IPS-20b (cell line): Measurements from ENCODE around the gene IL17B.

Source experiments
- H3K27ac ChIP-seq: one replicate; pipeline ENCODE4 v1.5.1; 2013; ENCODE audit warnings: low read length
- H3K27me3 ChIP-seq: 2 replicates; pipeline ENCODE4 v1.6.1; 2013; ENCODE audit warnings: mild to moderate bottlenecking, low read length, inconsistent platforms; ENCODE audit not compliant: insufficient read depth
- H3K36me3 ChIP-seq: 2 replicates; pipeline ENCODE4 v1.6.1; 2013; ENCODE audit warnings: low read depth, mild to moderate bottlenecking, inconsistent platforms, low read length, moderate library complexity; ENCODE audit not compliant: insufficient read depth
- H3K4me1 ChIP-seq: 2 replicates; pipeline ENCODE4 v1.6.1; 2013; ENCODE audit warnings: mild to moderate bottlenecking, control low read depth, inconsistent platforms, low read length, moderate library complexity; ENCODE audit not compliant: insufficient read depth
- H3K4me3 ChIP-seq: 2 replicates; pipeline ENCODE4 v1.5.1; 2013; ENCODE audit warnings: mild to moderate bottlenecking, low read length, inconsistent platforms
- H3K9ac ChIP-seq: 2 replicates; pipeline ENCODE4 v1.6.1; 2013; ENCODE audit warnings: low read depth, mild to moderate bottlenecking, inconsistent platforms, low read length, moderate library complexity
- H3K9me3 ChIP-seq: 2 replicates; pipeline ENCODE4 v1.6.1; 2013; ENCODE audit warnings: mild to moderate bottlenecking, low read depth, low read length, inconsistent platforms; ENCODE audit not compliant: insufficient read depth

Gene IL17B

DNA sequence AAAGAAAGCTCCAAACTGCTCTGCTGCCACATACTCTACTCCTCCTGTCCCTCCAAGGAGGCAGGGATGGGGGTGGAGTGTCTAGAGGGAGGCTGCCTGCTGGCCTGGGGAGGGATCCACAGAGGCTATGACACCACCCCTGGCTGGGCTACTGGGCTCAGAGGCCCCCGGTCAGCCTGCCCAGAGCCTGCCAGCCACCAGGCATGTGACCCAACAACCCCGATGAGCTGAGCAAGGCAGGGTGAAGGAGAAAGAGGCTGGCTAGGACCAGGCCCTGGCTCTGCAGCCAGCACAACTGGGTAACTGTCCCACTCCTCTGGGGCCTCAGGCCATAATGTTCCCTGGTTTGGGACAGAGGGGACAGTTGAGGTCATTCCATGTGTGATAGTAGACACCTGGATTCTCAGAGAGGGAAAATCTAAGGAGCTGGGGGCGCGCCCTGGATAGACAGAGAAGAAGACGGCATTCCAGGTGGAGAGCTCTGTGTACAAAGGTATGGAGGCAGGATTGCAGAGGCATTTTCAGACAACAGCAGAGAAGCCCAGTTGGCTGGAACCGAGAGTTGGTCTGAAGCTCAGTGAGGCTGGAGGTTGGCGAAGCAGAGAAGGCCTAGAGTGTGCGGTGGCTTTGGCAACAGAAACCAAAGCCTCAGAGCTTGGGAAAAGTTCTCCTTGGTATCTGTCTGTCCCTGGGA lies 33.8 kb upstream of the IL17B start:
- H3K4me3 ChIP-seq: no peak overlapping the region
- no peaks in the 10 kb centered on the region for H3K36me3 ChIP-seq
- H3K9me3 ChIP-seq: no peaks in the 10 kb centered on the region
- H3K27me3 ChIP-seq: no peaks in the 10 kb centered on the region
- H3K4me1 ChIP-seq: peaks cover 9% of the 10 kb centered on the region; the same call in 1 of the 2 replicates
- H3K9ac ChIP-seq: no peak overlapping the region
- H3K27ac ChIP-seq: no peak overlapping the region

DNA sequence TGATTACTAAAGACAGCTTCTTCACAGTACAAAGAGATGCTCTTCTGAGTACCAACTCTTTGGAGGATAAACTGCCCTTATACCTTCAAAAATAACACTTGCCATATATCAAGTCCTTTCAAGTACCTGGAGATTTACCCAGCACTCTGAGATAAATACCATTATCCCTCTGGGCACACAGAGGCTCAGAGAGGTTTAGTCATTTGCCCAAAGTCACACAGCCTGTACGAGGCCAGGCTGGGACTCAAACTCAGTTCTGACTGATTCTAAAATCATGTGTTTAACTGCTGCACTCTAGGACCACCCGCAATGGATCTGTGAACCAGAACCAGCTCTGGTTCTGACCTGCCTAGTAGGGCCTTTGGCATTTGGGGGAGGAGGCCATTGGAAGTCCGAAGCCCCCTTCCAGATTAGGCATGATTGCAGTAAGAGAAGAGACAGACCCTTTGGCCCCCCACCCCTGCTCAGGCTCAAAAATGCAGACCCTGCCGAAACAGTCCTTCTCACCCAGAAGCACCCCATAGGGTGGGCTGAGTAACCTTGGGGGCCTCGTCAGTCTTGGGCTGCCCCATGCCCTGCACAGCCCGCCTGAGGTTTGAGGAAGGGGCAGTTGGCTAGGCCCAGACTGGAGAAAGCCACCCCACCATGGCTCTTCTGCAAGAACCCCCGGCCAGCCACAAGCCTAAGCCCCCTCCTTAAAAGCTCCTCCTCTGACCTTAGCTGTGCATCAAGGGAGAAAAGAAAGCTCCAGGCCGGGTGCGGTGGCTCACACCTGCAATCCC lies 32.8 kb upstream of the IL17B start:
- H3K9ac ChIP-seq: no peak overlapping the region
- no peaks in the 10 kb centered on the region for H3K27me3 ChIP-seq
- no peak overlapping the region for H3K27ac ChIP-seq
- H3K4me3 ChIP-seq: no peak overlapping the region
- no peaks in the 10 kb centered on the region for H3K36me3 ChIP-seq
- no peaks in the 10 kb centered on the region for H3K9me3 ChIP-seq
- H3K4me1 ChIP-seq: peaks cover 1% of the 10 kb centered on the region; the same call in 1 of the 2 replicates

DNA sequence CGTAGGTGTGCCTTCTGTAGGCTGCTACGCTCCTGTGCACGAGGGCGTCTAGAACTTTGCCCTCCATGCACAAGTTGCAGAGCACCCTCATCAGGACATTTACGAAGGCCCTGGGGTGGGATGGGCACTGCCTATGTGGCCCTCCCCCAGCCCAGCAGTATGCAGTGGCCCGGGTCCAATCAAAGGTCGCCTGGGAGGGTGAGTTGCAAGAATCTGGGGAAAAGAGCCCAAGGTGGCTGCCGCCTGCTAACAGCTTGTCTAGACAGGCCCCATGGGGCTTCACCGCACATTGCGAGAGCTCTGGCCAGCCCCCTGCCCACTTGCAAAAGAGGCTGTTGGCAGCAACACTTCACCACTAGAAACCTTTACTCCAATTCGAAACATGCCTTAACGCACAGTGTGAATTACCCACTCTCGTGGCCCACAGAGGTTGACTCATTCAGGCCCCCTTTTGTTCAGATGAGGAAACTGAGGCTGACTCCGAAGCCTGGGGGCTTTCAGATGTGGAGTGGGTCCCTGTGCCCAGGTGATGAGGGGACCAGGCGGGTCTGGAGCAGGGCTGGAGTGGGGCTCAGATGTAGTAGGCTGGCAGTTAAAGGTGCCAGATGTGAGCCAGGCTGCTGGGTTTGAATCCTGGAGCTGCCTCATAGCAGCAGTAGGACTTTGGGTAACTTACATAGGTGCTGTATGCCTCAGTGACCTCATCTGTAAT lies 31.8 kb upstream of the IL17B start:
- Histone ChIP-seq H3K4me3 (no peak overlapping the region), H3K27me3 (no peaks in the 10 kb centered on the region), H3K27ac (no peak overlapping the region), H3K4me1 (no peaks in the 10 kb centered on the region; the same call in 1 of the 2 replicates), H3K9ac (no peak overlapping the region), H3K9me3 (no peaks in the 10 kb centered on the region), H3K36me3 (no peaks in the 10 kb centered on the region)

DNA sequence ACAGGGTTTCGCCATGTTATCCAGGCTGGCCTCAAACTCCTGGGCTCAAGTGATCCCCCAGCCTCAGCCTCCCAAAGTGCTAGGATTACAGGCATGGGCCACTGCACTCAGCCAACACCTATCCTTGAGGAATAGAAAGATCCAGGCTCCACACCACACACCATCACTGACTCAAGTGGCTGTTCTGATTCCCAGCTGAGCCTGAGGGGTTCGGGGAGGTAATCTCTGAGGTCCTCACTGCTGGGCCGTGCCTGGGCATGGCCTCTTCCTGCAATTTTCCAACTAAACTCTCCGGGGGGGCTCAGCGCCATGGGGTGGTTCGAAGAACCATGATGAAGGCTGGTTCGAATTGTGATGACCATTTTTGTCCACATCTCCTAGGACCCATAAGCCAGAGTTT lies 31.0 kb upstream of the IL17B start:
- Histone ChIP-seq H3K4me3 (no peak overlapping the region), H3K9ac (no peak overlapping the region), H3K27me3 (no peaks in the 10 kb centered on the region), H3K4me1 (no peaks in the 10 kb centered on the region; the same call in 1 of the 2 replicates), H3K36me3 (no peaks in the 10 kb centered on the region), H3K27ac (no peak overlapping the region), H3K9me3 (no peaks in the 10 kb centered on the region)

DNA sequence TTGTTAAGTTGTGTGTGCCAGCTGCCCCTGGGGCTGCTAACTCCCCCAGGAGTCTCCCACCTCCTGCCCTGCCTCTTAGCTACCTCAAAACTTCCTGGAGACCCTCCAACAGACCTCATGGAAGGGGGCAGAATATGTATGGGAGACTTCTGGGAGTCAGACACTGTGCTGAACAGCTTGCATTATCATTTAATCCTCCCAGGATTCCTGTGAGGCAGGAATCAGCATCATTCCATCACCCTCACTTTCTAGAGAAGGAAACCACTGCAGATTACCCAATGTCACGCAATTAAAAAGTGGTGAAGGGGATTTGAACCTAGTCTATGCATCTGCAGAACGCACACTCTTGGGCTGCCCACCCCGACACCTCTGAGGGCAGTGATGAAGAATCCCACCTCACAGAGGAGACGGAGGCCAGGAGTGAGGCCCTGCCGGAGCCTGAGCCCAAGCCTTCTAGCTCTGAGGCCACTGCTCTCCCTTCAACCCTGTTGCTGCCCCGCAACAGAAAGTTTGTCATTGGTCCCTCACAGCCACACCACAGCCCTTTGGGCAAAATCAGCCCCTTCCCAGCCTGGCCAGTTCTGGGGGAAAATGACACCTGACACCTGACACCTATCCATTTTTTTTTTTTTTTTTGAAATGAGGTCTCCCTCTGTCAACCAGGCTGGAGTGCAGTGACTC lies 30.3 kb upstream of the IL17B start:
- H3K9me3 ChIP-seq: no peaks in the 10 kb centered on the region
- H3K27me3 ChIP-seq: no peaks in the 10 kb centered on the region
- no peak overlapping the region for H3K9ac ChIP-seq
- no peaks in the 10 kb centered on the region; the same call in 1 of the 2 replicates for H3K4me1 ChIP-seq
- H3K4me3 ChIP-seq: no peak overlapping the region
- no peaks in the 10 kb centered on the region for H3K36me3 ChIP-seq
- no peak overlapping the region for H3K27ac ChIP-seq

DNA sequence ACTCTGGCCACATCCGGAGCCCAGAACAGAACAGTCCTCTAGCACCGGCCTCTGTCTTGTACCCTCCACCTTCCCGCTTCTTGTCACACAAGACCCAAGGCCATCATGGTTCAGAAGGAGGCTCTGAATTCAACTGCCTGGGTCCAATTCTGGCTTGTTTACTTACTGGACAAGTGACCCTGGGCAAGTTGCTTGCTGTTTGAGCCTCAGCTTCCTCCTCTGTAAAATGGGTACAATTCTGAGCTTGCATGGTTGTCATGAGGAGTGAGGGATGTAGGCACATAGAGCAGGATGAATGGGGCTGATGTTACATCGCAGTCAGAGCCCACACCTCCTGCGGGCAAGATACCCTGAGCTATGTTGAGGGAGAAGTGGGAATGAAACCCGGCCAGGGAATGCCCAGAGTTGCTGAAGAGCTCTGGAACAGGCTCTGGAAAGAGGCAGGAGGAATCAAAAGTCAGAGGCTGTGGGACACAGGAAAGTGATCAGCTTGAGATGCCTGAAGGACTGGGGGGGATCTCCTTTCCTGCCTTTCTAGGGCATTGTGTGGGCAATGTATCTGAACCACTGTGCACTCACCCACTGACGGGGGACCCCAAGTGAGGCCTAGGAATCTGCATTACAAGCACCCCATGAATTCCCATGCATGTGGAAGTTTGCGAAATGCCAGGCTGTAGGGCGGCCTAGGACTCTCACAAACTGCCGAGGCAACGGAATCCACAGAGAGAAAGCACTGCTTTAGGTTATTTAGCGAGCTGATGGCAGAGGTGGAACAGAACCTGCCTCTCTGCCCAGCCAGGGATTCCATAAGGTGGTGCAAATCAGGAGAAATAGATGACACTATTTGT lies 29.4 kb upstream of the IL17B start:
- Histone ChIP-seq H3K9ac (no peak overlapping the region), H3K4me1 (no peaks in the 10 kb centered on the region; the same call in 1 of the 2 replicates), H3K36me3 (no peaks in the 10 kb centered on the region), H3K9me3 (no peaks in the 10 kb centered on the region), H3K4me3 (no peak overlapping the region), H3K27ac (no peak overlapping the region), H3K27me3 (no peaks in the 10 kb centered on the region)

DNA sequence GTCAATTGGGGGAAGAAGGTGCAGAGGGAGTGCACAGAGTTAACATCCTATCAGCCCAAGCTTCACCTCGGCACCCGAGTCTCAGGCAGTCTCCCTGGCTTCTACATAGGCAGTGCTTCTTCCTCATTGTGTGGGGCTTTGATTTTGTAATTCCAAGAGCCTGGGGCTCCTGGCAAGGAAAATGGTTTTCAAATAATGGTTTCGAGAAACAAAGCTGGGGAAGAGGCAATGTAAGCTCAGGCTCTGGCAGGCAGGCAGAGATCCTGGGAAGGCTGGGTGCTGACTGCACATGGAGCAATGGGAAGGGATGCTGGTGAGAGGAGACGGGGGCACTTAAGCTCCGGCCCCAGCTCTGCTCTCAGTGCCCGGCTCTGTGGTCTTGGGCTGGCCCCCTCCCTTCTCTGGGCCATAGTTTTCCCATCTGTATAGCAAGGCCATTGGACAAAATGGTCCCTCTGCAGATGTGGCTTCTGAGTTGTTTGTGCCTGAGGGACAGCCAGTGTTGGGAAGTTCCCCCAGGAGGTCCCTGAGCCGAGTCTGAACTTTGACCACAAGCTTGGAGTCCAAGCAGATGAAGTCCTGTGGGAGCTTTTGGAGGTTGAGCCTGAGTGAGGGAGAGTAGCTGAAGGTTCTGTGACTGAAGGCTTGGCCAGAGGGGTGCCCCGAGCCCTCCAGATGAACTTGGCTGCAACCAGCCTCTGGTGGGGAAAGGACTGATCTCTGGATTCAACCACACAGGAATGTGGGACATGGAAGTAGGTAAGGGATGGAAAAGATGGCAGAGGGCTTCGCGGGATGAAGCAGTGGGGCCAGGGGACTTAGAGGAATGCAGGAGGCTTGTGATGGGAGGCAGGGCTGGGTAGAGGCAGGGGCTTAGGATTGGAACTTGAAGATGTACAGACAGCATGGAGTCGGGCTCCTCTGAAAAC lies 28.5 kb upstream of the IL17B start:
- Histone ChIP-seq H3K36me3 (no peaks in the 10 kb centered on the region), H3K27ac (no peak overlapping the region), H3K27me3 (no peaks in the 10 kb centered on the region), H3K4me1 (no peaks in the 10 kb centered on the region; the same call in 1 of the 2 replicates), H3K4me3 (no peak overlapping the region), H3K9me3 (no peaks in the 10 kb centered on the region), H3K9ac (peak overlapping the region; percentile 41; the same call in 1 of the 2 replicates)

DNA sequence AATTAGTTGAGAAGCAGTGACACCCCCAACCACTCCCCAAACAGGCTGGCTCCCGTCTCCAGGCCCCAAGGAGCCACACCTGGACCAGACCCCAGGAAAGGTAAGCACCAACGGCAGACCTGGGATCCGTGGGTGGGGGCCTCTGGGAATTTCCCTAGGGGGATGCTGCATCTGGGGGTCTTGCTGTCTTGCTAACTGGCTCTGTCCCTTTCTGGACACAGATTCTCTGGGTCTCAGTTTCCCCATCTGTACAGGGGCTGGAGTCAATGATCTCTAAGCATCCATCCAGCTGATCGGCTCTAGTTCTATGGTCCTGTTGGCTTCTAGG lies 27.9 kb upstream of the IL17B start:
- Histone ChIP-seq H3K9me3 (no peaks in the 10 kb centered on the region), H3K27ac (no peak overlapping the region), H3K4me3 (no peak overlapping the region), H3K4me1 (no peaks in the 10 kb centered on the region; the same call in 1 of the 2 replicates), H3K36me3 (no peaks in the 10 kb centered on the region), H3K9ac (peak overlapping the region; percentile 41; the same call in 1 of the 2 replicates), H3K27me3 (no peaks in the 10 kb centered on the region)

DNA sequence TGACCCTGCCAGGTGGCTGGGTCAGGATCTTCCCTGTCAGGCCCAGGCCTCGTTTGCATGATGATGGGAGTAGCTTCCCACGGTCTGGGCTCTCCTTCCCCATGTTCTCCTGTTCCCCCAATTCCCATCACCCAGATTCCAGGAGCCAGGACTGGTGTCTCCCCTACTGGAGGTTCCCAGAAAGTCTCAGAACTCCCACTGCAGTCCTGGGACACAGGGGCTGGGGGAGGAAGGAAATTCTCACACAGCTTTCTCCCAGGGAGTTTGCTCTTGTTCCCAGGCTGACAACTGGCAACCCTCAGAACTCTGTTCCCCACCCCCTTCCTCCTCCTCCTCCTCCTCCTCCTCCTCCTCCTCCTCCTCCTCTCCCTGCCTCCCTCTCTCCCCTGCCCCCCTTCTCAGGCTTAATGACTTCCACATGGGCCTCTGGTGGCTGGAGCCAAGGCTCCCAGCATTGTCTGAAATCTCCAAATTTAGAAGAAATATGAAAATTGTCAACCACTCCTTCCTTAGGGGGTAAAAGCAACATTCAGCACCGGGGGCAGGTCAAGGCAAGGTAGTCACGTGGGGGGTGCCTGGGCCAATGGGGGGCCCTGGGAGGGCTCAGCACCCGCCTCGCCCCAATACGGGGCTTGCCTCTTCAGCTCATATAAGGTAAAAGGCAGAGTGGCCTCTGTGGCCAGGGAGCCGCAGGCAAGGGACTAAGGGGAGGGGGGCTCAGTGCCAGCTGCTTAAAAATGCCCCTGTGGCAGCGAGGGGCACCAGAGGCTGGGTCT lies 27.3 kb upstream of the IL17B start:
- no peaks in the 10 kb centered on the region for H3K36me3 ChIP-seq
- H3K27me3 ChIP-seq: no peaks in the 10 kb centered on the region
- H3K27ac ChIP-seq: no peak overlapping the region
- no peaks in the 10 kb centered on the region; the same call in 1 of the 2 replicates for H3K4me1 ChIP-seq
- no peak overlapping the region for H3K4me3 ChIP-seq
- H3K9ac ChIP-seq: no peak overlapping the region; the same call in 1 of the 2 replicates
- no peaks in the 10 kb centered on the region for H3K9me3 ChIP-seq
